H1 (cell line): ENCODE results near the gene CYTL1. TPM values are rescaled to one million over a fixed set of nuclear protein-coding genes. Genes with fewer than 3 reads are reported as not detected.

ENCODE experiments used
- CTCF ChIA-PET: fragments of 300-600 bp; sonication (Branson Sonifier 250); formaldehyde crosslinking; loops from one replicate; lab custom pipeline; 2021; ENCODE audit not compliant: partially characterized antibody; lab: Charles Lee
- POLR2A ChIA-PET: fragments of 300-600 bp; sonication (Branson Sonifier 250); formaldehyde crosslinking; loops from one replicate; lab custom pipeline; 2021; ENCODE audit warnings: inconsistent platforms; ENCODE audit not compliant: partially characterized antibody; lab: Charles Lee
- DNase-seq, 2 experiments: peaks; one replicate each; pipeline versions ENCODE4 v3.0.0 to v3.0.0-alpha.2; 2010 to 2022; ENCODE audit warnings: low spot score in 2 of 2, low read depth in 1 of 2, mixed read lengths in 1 of 2
- FAIRE-seq: peaks from 2 replicates; lab custom pipeline; 2011; peaks lifted over from hg19 to GRCh38; lab: Jason Lieb, UNC
- H2AFZ ChIP-seq: 2 replicates; pipeline ENCODE4 v1.8.1; 2012; ENCODE audit warnings: low read length, inconsistent platforms
- H2AK5ac ChIP-seq: 2 replicates; pipeline ENCODE4 v1.6.1; 2013; ENCODE audit warnings: low read depth, low read length
- H2BK120ac ChIP-seq: replicated peaks from 2 replicates; pipeline ENCODE3; 2013; ENCODE audit warnings: low read depth, low read length, inconsistent platforms
- H2BK12ac ChIP-seq: 2 replicates; pipeline ENCODE4 v1.6.1; 2013; ENCODE audit warnings: low read depth, low read length
- H2BK15ac ChIP-seq: 2 replicates; pipeline ENCODE4 v1.6.1; 2013; ENCODE audit warnings: low read length
- H2BK20ac ChIP-seq: 2 replicates; pipeline ENCODE4 v1.6.1; 2013; ENCODE audit warnings: low read length
- H2BK5ac ChIP-seq: 2 replicates; pipeline ENCODE4 v1.6.1; 2013; ENCODE audit warnings: low read depth, low read length
- H3K14ac ChIP-seq: 2 replicates; pipeline ENCODE4 v1.6.1; 2013; ENCODE audit warnings: inconsistent platforms; ENCODE audit not compliant: insufficient read length
- H3K18ac ChIP-seq: 2 replicates; pipeline ENCODE4 v1.6.1; 2013; ENCODE audit warnings: low read length; ENCODE audit errors: extremely low read depth
- H3K23ac ChIP-seq: 2 replicates; pipeline ENCODE4 v1.6.1; 2013; ENCODE audit warnings: inconsistent platforms; ENCODE audit not compliant: insufficient read length
- H3K23me2 ChIP-seq: 2 replicates; pipeline ENCODE4 v1.6.1; 2013; ENCODE audit warnings: low read depth, low read length
- H3K27ac ChIP-seq: 2 replicates; pipeline ENCODE4 v1.6.1; 2011; ENCODE audit warnings: low read depth, low read length, inconsistent platforms
- H3K27me3 ChIP-seq, 4 experiments: replicated peaks in 1 of 4; 1 replicate in 1 of 4; 2 replicates in 3 of 4; pipeline versions ENCODE4 v1.6.1 to v1.8.1; 2011 to 2013; ENCODE audit warnings: low read length in 3 of 4, mild to moderate bottlenecking in 3 of 4, inconsistent platforms in 2 of 4, mixed read lengths in 2 of 4, moderate library complexity in 1 of 4; ENCODE audit not compliant: control insufficient read depth in 3 of 4, insufficient read depth in 3 of 4; ENCODE audit errors: extremely low read depth in 1 of 4
- H3K36me3 ChIP-seq, 4 experiments: 2 replicates each; pipeline versions ENCODE4 v1.6.1 to v1.8.1; 2011 to 2013; ENCODE audit warnings: mild to moderate bottlenecking in 4 of 4, low read length in 3 of 4, moderate library complexity in 2 of 4, control low read depth in 1 of 4, inconsistent platforms in 1 of 4; ENCODE audit not compliant: insufficient read depth in 4 of 4, control insufficient read depth in 2 of 4
- H3K4ac ChIP-seq: replicated peaks from 2 replicates; pipeline ENCODE3; 2013; ENCODE audit warnings: low read length, low read depth, mixed read lengths, inconsistent platforms; ENCODE audit not compliant: insufficient read length
- H3K4me1 ChIP-seq, 4 experiments: replicated peaks in 1 of 4; 1 replicate in 1 of 4; 2 replicates in 3 of 4; pipeline versions ENCODE4 v1.6.1 to v1.8.1; 2011 to 2013; ENCODE audit warnings: low read length in 3 of 4, inconsistent platforms in 2 of 4, mixed read lengths in 1 of 4; ENCODE audit not compliant: insufficient read depth in 4 of 4, control insufficient read depth in 3 of 4
- H3K4me2 ChIP-seq, 2 experiments: 2 replicates each; pipeline versions ENCODE4 v1.6.1 to v1.8.1; 2011 to 2013; ENCODE audit warnings: low read depth in 2 of 2, low read length in 2 of 2, control low read depth in 1 of 2, inconsistent platforms in 1 of 2, mild to moderate bottlenecking in 1 of 2; ENCODE audit not compliant: insufficient read depth in 1 of 2
- H3K4me3 ChIP-seq, 4 experiments: fragments of 200-600, 300-600 bp in 1 of 4; sonication (generic), shearing (Covaris generic), sonication (Bioruptor Twin) in 1 of 4; 2 replicates each; pipeline versions ENCODE4 v1.5.1 to v1.8.1; 2011 to 2016; ENCODE audit warnings: low read length in 4 of 4, low read depth in 3 of 4, control low read depth in 2 of 4, inconsistent platforms in 2 of 4, mild to moderate bottlenecking in 2 of 4, mixed read lengths in 1 of 4, moderate library complexity in 1 of 4; ENCODE audit not compliant: insufficient read depth in 2 of 4; ENCODE audit errors: extremely low read depth in 1 of 4
- H3K56ac ChIP-seq: replicated peaks from 2 replicates; pipeline ENCODE3; 2013; ENCODE audit warnings: low read depth, mild to moderate bottlenecking, mixed read lengths, low read length, inconsistent platforms; ENCODE audit not compliant: insufficient read length
- H3K79me1 ChIP-seq: 2 replicates; pipeline ENCODE4 v1.6.1; 2013; ENCODE audit warnings: low read depth, low read length, control low read depth
- H3K79me2 ChIP-seq, 2 experiments: 2 replicates each; pipeline versions ENCODE4 v1.6.1 to v1.8.1; 2012 to 2013; ENCODE audit warnings: low read length in 2 of 2, mild to moderate bottlenecking in 2 of 2, inconsistent platforms in 1 of 2; ENCODE audit not compliant: insufficient read depth in 2 of 2, control insufficient read depth in 1 of 2
- H3K9ac ChIP-seq, 4 experiments: replicated peaks in 1 of 4; 1 replicate in 1 of 4; 2 replicates in 3 of 4; pipeline versions ENCODE4 v1.6.1 to v1.8.1; 2011 to 2013; ENCODE audit warnings: low read depth in 3 of 4, low read length in 3 of 4, control low read depth in 2 of 4, mild to moderate bottlenecking in 2 of 4, moderate library complexity in 2 of 4, inconsistent platforms in 1 of 4; ENCODE audit errors: extremely low read depth in 1 of 4
- H3K9me3 ChIP-seq, 2 experiments: 2 replicates each; pipeline versions ENCODE4 v1.6.1 to v1.8.1; 2012 to 2013; ENCODE audit warnings: mild to moderate bottlenecking in 2 of 2, moderate library complexity in 2 of 2, control low read depth in 1 of 2, inconsistent platforms in 1 of 2, low read depth in 1 of 2, low read length in 1 of 2, mixed read lengths in 1 of 2; ENCODE audit not compliant: insufficient read depth in 2 of 2
- H4K20me1 ChIP-seq, 2 experiments: replicated peaks in 1 of 2; 2 replicates each; pipeline versions ENCODE3 to v1.8.1; 2011 to 2013; ENCODE audit warnings: inconsistent platforms in 2 of 2, low read length in 2 of 2, mild to moderate bottlenecking in 1 of 2; ENCODE audit not compliant: insufficient read depth in 2 of 2, control insufficient read depth in 1 of 2
- H4K5ac ChIP-seq: 2 replicates; pipeline ENCODE4 v1.6.1; 2013; ENCODE audit warnings: low read length, low read depth, mixed read lengths, inconsistent platforms; ENCODE audit not compliant: insufficient read length
- H4K8ac ChIP-seq: 2 replicates; pipeline ENCODE4 v1.8.0; 2013; ENCODE audit warnings: mild to moderate bottlenecking, moderate library complexity, low read length, inconsistent platforms; ENCODE audit not compliant: insufficient read depth; ENCODE audit errors: extremely low read depth
- H4K91ac ChIP-seq: replicated peaks from 2 replicates; pipeline ENCODE3; 2013; ENCODE audit warnings: low read length, mixed read lengths, inconsistent platforms; ENCODE audit not compliant: insufficient read length
- CEBPB ChIP-seq: IDR thresholded peaks from 2 replicates; pipeline ENCODE4 v1.6.1; 2012; ENCODE audit warnings: low read depth, low read length
- CREB1 ChIP-seq: IDR thresholded peaks from 2 replicates; pipeline ENCODE4 v1.6.1; 2012; ENCODE audit warnings: inconsistent platforms
- SIN3A ChIP-seq, 2 experiments: IDR thresholded peaks in 1 of 2; conservative IDR thresholded peaks in 1 of 2; 2 replicates each; pipeline ENCODE4 v1.6.1; 2011 to 2012; ENCODE audit warnings: low read length in 2 of 2, improper control_type of control experiment in 1 of 2, low read depth in 1 of 2, mild to moderate bottlenecking in 1 of 2
- TAF1 ChIP-seq: IDR thresholded peaks from 2 replicates; pipeline ENCODE4 v1.6.1; 2011; ENCODE audit warnings: mild to moderate bottlenecking, low read depth, low read length
- WGBS, 2 experiments: shearing (Covaris generic) in 1 of 2; methylation state at CpG; one replicate each; pipeline versions ENCODE4 v1.1.6 to v1.1.7; 2013 to 2015; ENCODE audit warnings: low lambda C conversion rate in 2 of 2, mixed read lengths in 2 of 2, inconsistent platforms in 1 of 2, low coverage in 1 of 2, missing lambda C conversion rate in 1 of 2; ENCODE audit not compliant: insufficient replicate concordance in 2 of 2, insufficient coverage in 1 of 2, insufficient read length in 1 of 2; ENCODE audit errors: extremely low coverage in 1 of 2, missing lambda C conversion rate in 1 of 2; 5-methylcytosine and 5-hydroxymethylcytosine counted together
- polyA plus RNA-seq, 7 experiments: library from polyadenylated mRNA; depleted of rRNA in 3 of 7; stranded (reverse) in 5 of 7; unstranded in 2 of 7; fragments of >200 nt in 5 of 7; fragments of 200-250 nt in 2 of 7; gene quantifications; 1 replicate in 5 of 7; 2 replicates in 1 of 7; 4 replicates in 1 of 7; pipeline versions ENCODE4 v1.2.1 to v1.2.3, GENCODE V29; 2011 to 2013; ENCODE audit warnings: missing spikeins in 2 of 7, mixed read lengths in 2 of 7
- total RNA-seq: library from RNA; stranded (reverse); fragmentation: NEBNext Ultra II Directional; extraction: Animal tissue kit (Norgen Biotek cat#: 25700); gene quantifications from 2 replicates; pipeline ENCODE4 v1.2.1, GENCODE V29; 2021

CYTL1 gene
- total and polyA plus RNA-seq, 2 of the 8 experiments (the other 6 are each of a cell fraction or from before 2014, with no cell fraction given) = 8.6 to 9.8 TPM

DNA sequence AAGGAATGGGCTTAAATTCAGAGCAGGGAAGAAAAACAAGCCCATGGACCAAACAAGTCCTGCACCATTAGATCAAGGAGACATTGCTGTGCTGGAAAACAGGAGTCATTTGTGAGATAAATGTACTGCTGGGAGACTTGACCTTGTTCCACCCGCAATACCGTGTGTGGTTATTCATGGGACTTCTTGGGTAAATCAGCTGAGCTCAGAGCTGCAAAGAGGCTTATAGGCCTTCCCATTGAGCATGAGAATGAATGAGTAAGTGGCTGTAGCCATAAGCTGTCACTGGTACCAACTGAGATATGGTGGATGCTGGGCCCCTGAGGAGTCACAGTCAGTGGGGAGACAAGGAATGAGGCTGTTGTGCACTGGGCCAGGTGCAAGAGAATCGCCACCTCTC, 2.3 kb upstream of the CYTL1 start:
- DNase-seq = no peak

More for the DNA sequence above, 2.3 kb upstream of the CYTL1 start:
- Histone ChIP-seq H3K18ac (no peak overlapping the region), H3K27ac (no peak overlapping the region), H2BK20ac (no peak overlapping the region), H3K4me1 (peaks cover 0 to 7% (median 3%) of the 10 kb centered on the region in 4 experiments; a peak in 4 of 7 replicates), H3K79me2 (no peaks in the 10 kb centered on the region), H4K20me1 (no peaks in the 10 kb centered on the region), H3K4me3 (no peak overlapping the region), H3K36me3 (no peaks in the 10 kb centered on the region), H4K8ac (no peak overlapping the region), H3K79me1 (no peaks in the 10 kb centered on the region), H4K5ac (no peak overlapping the region), H3K9ac (no peak overlapping the region), H3K9me3 (no peaks in the 10 kb centered on the region), H3K27me3 (peaks cover 0 to 3% (median under 1%) of the 10 kb centered on the region in 4 experiments; a peak in 1 of 7 replicates), H2BK120ac (no peak overlapping the region), H3K4ac (no peak overlapping the region), H2BK5ac (no peak overlapping the region), H2AFZ (no peak overlapping the region), H3K14ac (no peak overlapping the region), H3K56ac (no peak overlapping the region), H3K23ac (no peak overlapping the region), H3K4me2 (no peak overlapping the region), H2BK12ac (no peak overlapping the region), H2AK5ac (no peak overlapping the region), H4K91ac (no peak overlapping the region), H2BK15ac (no peak overlapping the region), H3K23me2 (no peaks in the 10 kb centered on the region; the same call in none of the 2 replicates)
- ChIA-PET CTCF (interaction anchor here (1.1 to 1.7 kb wide), 3 partner anchors 10 to 438 kb away, joined by 3 to 5 read pairs (median 5); no protein-coding TSS in a partner anchor), POLR2A (no interaction called here)
- TF ChIP-seq CREB1 (no peak), TAF1 (no peak), SIN3A (conservative IDR thresholded peaks at IDR 0.05 in 1 of 2, IDR thresholded peaks at IDR 0.05 in 1 of 2; ENCODE audit: low read depth in 1 of 2, low read length in 2 of 2) (no peak), CEBPB (no peak)
- FAIRE-seq = no peak
- 94% methylated on average over 3 of the region's 3 CpGs; no CpG with 5 or more reads in 1 of the 2 experiments for WGBS, 2 experiments
